NCI-H187 treated with DMSO at 0.1 percent for 48 hours (cell line): ENCODE results near the gene TCERG1.

Experiments used
- DNase-seq: peaks from one replicate; lab custom pipeline; 2025; lab: John Stamatoyannopoulos, UW

TCERG1 gene

GRCh38 chr5:146457431-146457830 is 10.3 kb downstream of the TCERG1 start:
- DNase-seq, result no peak

DNA sequence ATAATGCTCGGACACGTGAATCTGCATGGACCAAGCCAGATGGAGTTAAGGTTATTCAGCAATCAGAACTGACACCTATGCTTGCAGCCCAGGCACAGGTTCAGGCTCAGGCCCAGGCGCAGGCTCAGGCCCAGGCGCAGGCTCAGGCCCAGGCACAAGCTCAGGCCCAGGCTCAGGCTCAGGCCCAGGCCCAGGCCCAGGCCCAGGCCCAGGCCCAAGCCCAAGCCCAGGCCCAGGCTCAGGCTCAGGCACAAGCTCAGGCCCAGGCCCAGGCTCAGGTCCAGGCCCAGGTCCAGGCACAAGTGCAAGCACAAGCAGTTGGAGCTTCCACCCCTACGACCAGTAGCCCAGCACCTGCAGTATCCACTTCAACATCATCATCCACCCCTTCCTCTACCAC is 11.8 kb downstream of the TCERG1 start:
- no peak for DNase-seq

DNA sequence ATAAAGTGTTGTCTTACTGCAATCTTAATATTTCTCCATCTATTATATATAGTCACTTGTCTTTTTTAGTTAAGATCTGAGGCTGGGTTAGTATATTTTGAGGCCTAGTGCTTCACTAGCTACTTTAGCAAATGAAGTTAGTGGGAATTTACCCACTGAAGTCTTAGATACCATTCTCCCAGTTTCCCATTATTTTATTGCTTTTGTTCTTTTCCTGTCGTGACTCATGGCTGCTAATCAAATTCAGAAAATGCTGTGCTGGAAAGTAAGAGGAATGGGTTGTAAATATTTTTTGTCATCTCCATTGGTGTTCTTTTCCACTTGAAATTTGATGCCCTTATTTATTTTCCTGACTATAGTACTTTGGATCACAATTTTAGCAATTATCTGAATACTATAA is 14.2 kb downstream of the TCERG1 start:
- no peak for DNase-seq

DNA sequence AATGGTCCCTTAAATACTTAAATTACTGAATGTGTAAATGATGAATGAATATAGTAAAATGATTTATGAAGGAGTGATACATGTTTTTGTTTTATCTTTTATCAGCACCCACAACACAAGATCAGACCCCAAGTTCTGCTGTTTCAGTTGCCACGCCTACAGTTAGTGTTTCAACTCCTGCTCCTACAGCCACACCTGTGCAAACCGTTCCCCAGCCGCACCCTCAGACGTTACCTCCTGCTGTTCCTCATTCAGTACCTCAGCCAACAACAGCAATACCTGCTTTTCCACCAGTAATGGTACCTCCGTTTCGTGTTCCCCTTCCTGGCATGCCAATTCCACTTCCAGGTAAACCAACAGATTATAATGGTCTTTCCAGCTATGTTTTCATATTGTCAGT is 16.3 kb downstream of the TCERG1 start:
- no peak for DNase-seq

DNA sequence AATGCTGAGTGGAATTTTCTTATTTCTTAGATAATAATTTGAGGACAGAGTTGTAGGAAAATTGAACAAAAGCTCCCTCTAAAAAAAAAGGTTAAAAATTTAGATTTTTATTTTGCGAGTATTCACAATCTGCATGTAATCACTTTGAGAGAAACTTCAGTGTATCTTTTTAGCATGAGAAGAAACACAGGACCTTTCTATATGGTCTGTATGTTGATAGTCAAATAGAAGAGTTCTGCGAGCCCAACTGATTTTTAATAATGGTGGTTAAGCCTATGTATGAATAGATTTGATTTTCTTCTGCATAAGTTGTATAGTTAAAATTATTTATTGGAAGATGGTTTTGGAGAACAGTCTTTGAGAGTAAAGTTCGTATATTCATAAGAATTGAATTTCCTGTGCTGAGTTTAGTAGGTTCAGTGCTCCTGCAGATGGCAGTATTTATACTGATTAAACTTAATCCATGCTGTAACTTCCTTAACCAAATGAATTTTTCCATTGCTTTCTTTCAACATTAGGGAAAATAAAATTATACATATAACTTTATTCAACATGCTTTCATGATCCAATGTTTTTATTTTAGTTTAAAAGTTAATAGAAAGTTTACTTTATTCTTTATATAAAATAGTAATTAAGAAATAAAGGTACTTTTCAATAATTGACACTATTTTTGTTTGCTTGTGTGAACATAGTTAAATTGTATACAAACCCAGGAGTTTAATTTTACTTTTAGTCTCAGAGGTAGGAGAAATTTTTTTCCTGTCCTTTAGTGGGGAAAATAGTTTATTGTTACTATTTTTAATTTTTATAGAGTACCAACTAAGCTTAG is 19.6 kb downstream of the TCERG1 start:
- DNase-seq, result no peak

- DNase-seq, result no peak
Measured at GRCh38 chr5:146467760-146468159, 20.6 kb downstream of the TCERG1 start.

- no peak for DNase-seq
Measured at GRCh38 chr5:146474065-146474464, 26.9 kb downstream of the TCERG1 start.

GRCh38 chr5:146475190-146475780 is 28.2 kb downstream of the TCERG1 start:
- no peak for DNase-seq

- DNase-seq, result no peak
Measured at GRCh38 chr5:146475906-146476305, 28.8 kb downstream of the TCERG1 start.

DNA sequence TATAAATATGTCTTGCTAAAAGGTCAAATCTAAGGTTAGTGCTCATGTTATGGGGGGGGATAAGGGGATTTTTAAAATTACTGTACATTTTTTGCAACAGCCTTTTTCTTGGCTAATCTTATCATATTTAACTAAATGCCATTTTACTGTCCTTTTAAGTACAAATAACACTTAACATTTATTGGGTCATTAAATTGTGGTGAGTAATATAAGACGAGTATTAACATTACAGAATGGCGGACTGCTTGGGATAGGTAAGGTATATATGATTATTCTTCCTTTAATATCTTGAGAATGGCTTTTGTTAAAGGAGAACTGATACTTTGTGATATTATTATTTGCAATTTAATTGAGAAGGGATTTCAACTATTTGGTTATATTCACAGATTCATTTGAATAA is 35.6 kb downstream of the TCERG1 start:
- no peak for DNase-seq

DNA sequence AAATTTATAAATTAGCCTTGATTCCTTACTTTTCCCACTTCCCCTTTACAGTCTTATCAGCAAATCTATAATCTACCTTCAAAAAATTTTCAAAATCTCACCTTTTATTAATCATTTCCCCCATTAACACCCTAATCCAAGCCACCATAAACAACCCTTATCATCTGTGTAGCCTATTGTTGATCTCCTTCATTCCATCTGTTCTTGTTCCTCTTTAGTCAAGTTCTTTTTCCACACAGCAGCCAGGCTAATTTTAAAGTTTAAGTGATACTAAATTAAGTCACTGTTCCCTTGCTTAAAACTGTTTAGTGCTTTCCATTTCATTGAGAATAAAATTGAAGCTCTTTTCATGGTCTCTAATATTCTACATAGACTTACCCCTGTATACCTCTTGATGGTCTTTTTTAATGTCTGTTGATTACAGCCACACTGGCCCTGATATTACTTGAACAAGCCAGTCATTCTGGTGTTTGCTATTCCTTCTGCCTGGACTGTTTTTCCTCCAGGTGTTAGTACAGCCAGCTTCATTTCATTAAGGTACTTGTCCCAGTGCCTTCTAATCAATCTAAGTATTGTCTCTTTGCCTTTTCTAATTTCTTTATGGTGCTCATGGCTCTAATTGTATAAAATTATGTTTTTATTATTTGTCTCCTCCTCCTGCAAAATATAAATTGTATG is 37.7 kb downstream of the TCERG1 start:
- no peak for DNase-seq

GRCh38 chr5:146490089-146490843 is 43.1 kb downstream of the TCERG1 start:
- DNase-seq, result no peak

DNA sequence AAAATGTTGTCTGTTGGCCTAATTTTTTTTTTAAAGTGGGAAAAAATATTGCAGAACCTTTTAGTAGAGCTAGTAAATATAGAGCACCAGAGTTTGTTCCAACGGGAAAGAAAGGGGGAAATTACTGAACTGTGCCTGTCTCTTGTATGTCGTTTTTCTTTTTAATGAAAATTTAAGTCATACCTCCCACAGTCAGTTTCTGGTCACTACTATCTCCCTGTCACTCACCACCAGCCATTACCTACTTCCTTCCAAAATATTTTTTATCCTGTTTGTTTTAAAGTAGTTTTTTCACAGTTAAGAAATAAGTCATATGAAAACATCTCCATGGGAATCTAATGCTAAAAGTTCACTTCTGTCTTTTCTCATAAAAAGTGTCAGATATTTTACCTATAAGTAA is 47.5 kb downstream of the TCERG1 start:
- DNase-seq, result no peak

- no peak for DNase-seq
Measured at GRCh38 chr5:146499680-146500079, 52.5 kb downstream of the TCERG1 start.

DNA sequence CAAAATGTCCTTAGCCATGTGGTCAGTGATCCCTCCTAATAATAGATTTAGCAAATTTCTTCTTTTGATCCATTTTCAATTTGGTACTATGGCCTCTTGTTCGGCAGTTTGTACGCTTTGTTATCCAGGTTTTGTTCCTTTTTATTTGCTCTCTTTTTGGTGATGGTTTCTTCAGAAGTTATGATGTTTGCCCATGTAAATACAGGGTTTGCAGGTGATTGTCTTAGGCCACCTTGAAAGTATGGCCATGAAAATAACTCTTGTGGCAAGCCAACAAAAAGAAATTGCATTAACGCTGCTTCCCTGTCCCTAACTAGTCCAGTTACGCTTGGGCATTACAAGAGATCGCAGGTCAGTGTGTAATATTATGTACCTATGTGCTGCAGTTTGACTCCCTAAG is 60.3 kb downstream of the TCERG1 start:
- no peak for DNase-seq

GRCh38 chr5:146510559-146511125 is 63.5 kb downstream of the TCERG1 start:
- no peak for DNase-seq

DNA sequence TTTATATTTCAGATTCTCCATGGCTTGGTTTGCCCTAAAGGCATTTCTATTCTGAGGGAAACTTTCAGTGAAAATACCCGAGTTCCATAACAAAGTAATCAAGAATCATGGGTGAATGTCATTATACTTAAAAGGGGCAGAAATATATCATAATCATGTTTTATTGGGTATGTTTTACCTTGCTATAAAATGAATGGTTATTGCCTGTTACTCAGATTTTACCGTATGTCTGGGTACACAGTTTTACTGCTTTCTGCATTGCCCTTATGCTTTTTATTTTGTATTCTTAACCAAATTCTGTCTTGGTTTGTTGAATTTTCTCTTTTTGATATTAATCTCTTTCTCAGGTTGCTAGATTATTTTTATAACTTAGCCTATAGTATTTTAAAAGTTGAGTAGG is 66.3 kb downstream of the TCERG1 start:
- DNase-seq, result no peak

DNA sequence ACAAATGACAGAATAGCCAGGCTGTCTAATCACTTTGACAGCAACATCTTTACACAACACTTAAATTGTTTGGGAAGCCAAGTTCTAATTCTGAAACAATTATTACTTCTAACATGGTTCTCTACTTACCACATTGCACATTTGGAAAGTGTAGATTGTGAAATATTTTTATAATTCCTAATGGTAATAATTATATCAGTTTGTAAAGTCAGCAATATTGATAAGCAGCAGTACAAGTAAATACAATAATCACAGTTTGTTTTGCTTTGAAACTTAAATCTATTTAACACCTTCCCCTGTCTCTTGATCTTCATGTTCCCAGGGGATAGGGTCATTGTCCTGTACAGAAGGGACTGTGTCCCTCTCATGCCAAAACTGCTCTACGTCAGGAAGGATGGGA is 67.4 kb downstream of the TCERG1 start:
- DNase-seq, result no peak

GRCh38 chr5:146515473-146516150 is 68.5 kb downstream of the TCERG1 start:
- no peak for DNase-seq

DNA sequence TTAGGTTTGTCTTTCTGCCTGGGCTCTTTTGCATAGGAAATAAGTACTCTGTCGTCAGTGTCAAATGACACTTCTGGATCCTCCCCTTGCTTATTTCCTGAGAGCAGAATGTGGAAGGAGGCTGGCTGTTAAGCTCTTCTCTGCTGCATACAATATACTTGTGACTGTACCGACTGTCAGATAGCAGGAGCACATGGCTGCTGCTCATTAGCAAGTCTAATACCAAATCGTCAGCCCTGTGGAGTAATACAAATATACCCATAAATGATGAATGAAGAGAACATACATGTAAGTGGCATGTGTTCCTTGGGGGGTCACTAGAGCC is 69.0 kb downstream of the TCERG1 start, which contains the start of gene GPR151:
Gene GPR151 (minus strand): TSS at position 40 of the 325 bp plus-strand sequence. CDS start 77 bp downstream, outside the sequence.
- DNase-seq, result no peak

DNA sequence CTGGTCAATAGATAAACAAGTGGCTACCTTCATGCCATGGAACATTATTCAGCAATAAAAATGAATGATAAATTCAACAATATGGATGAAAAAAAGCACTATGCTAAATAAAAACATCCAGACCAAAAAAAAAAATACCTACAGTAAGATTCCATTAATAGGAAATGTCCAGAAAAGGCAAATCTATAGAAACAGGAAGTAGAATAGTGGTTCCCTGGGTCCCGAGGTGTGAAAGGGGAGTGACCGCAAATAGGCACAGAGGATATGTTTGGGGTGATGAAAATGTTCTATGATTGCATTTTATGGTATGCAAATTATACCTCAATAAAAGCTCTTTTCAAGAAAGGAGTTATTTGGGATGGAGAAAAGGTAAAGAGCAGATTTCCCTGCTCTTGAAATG is 72.4 kb downstream of the TCERG1 start:
- no peak for DNase-seq

GRCh38 chr5:146520731-146521130 is 73.6 kb downstream of the TCERG1 start:
- no peak for DNase-seq
